AG10803 (cell line): ENCODE measurements around the gene MAEA.

Experiments used
- DNase-seq: peaks from one replicate; pipeline ENCODE4 v3.0.0; 2010; ENCODE audit warnings: low read depth
- H3K4me3 ChIP-seq: 2 replicates; pipeline ENCODE4 v1.5.1; 2011; ENCODE audit warnings: mild to moderate bottlenecking, low read length, control low read depth
- TF ChIP-seq, protein P1 (sequence below): conservative IDR thresholded peaks from 2 replicates; pipeline ENCODE4 v1.5.1; 2011; ENCODE audit warnings: mild to moderate bottlenecking, low read length, control low read depth, inconsistent platforms

The MAEA gene

GRCh38 chr4:1247864-1248244 is 41.8 kb upstream of the MAEA start:
- peak overlapping the region; percentile 78 for H3K4me3 ChIP-seq
- DNase-seq = no peak
- TF ChIP-seq, protein P1, sequence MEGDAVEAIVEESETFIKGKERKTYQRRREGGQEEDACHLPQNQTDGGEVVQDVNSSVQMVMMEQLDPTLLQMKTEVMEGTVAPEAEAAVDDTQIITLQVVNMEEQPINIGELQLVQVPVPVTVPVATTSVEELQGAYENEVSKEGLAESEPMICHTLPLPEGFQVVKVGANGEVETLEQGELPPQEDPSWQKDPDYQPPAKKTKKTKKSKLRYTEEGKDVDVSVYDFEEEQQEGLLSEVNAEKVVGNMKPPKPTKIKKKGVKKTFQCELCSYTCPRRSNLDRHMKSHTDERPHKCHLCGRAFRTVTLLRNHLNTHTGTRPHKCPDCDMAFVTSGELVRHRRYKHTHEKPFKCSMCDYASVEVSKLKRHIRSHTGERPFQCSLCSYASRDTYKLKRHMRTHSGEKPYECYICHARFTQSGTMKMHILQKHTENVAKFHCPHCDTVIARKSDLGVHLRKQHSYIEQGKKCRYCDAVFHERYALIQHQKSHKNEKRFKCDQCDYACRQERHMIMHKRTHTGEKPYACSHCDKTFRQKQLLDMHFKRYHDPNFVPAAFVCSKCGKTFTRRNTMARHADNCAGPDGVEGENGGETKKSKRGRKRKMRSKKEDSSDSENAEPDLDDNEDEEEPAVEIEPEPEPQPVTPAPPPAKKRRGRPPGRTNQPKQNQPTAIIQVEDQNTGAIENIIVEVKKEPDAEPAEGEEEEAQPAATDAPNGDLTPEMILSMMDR = no peak

GRCh38 chr4:1248245-1249147 is 41.2 kb upstream of the MAEA start, which contains the start of gene CTBP1:
TSS of gene CTBP1 (minus strand) at chr4:1249130. CDS start at chr4:1241331, 7,799 bp downstream.
- TF ChIP-seq, protein P1 = no peak
- peak; percentile 75 for DNase-seq
- H3K4me3 ChIP-seq = peak within 1 kb of the TSS; percentile 78

DNA sequence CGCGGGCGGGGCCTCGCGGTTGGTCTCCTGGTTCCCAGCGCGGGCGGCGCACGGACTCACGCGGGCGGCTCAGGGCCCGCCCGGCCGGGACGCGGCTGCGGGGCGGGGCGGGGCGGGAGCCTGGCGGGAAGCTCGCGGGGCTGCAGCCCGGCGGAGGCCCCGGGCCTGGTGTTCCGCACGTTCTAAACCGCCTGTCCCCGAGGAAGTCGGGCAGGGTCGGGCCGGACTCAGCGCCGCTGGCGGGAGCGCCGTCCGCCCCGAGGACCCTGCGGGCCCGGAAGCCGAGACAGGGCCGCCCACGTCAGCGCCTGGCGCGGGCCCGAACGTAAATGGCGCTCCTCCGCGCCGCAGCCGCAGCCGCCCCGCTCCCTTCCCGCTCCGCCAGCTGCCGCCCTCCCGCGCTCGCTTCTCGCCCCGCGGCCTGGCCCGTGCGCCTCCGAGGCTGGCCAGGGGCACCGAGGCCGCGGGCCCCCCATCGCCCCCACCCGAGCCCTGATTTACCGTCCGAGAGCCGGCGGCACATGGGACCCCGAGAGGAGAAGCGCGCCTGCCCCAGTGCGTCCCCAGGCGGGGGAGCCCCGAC is 40.5 kb upstream of the MAEA start:
- TF ChIP-seq, protein P1 = no peak
- DNase-seq = peak; percentile 90

DNA sequence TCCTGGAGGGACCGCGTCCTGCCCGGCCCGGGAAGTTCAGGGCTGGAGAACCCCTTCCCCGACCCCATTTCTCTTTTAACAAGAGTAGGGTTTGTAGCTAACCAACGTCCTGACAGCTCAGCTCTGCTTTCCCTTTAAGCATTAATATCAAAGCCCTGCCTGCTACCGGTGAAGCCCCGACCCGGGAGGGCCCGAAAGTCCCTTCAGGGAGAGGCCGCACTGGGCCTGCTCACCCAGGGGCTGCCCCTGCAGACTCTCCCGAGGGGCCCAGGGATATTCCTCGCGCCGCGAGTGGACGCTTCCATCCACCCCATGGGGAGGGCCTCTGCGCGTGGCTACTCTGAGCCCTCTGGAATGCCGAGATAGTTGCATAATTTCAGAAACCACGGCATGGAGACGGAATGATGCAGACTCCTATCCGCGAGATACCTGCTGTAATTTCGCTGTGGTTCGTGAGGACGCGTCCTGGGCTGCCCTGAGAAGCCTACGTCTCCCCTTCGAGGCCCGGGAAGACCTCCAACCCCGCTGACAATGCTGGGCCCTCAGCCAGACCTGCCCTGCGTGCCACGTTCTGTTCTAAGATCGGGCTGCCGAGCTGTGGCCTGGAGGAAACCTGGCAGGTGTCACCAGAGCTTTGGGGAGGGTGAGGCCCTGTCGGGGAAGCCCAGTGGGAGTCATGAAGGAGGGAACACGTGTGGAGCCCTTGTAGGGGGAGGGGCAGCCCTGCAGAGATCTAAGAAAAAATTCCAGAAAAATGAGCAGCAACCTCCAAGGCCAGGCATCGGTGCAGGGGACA is 39.8 kb upstream of the MAEA start:
- peak; percentile 71 for DNase-seq
- H3K4me3 ChIP-seq = peak overlapping the region; percentile 62
- TF ChIP-seq, protein P1 = no peak

More for the DNA sequence above, 40.5 kb upstream of the MAEA start:
- H3K4me3 ChIP-seq = peak overlapping the region; percentile 62

DNA sequence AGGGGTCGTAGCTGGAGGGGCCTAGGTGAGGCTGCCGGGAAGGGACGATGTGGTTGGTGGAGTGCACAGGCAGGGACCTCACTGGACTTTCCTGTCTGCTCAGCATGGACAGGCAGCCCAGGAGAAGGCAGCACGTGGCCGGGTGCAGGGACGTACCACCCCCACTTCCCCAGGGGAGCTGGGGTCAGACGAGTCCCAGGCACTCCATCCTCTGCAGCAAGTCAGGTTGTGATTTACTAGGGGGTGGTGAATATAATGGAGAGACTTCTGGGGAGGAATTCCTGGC is 39.2 kb upstream of the MAEA start:
- DNase-seq = no peak
- TF ChIP-seq, protein P1 = no peak
- H3K4me3 ChIP-seq = no peak overlapping the region

DNA sequence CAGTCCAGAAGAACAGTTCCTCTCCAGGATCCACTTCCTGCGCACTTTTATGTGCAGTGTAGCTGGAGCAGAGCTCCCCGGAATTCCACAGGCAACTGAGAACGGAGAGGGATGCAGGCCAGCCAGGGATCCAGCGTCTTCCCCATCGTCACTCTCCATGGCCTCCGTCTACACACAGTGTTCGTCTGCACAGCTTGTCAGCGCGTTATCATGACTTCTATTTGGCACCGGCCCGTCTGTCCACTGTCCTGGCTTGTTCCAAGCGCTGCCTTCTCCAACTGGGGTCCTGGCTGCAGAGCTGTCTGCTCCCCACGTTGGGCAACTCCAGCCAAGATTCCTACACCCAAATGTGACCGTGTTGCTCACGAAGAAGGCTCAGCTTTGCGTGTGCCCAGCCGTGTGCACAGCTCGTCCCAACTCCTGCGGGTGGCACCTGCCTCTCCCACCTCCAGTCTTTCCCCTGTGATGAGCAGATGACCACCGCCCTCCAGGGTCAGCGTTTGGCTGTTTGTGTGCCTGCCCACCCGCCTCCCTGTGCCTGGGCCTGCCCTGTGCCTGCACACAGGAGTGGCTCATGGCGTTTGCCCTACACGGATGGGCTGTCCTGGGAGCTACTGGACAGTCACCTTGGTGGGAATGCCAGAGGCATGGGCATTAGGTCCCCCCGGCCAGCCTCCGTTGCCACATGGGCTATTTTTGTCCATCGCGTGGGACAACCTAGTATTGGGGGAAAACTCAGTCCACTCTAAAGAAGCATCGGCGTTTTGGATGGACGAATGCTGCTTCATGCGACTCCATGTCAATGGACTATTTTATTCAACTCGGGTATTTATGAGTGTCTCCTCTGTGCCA is 38.5 kb upstream of the MAEA start:
- TF ChIP-seq, protein P1 = no peak
- DNase-seq = no peak
- H3K4me3 ChIP-seq = no peak overlapping the region
